Glomerular endothelial cell (primary cell): Measurements from ENCODE around the gene POU3F1. TPM values are rescaled to one million over a fixed set of nuclear protein-coding genes. Genes with fewer than 3 reads are reported as not detected.

ENCODE experiments used
- DNase-seq: peaks from one replicate; pipeline ENCODE4 v3.0.0-alpha.2; 2011; ENCODE audit warnings: low read depth, low spot score; ENCODE audit errors: extremely low read depth
- total RNA-seq: library from RNA; depleted of rRNA; stranded (reverse); fragments of >200 nt; gene quantifications from 2 replicates; pipeline ENCODE4 v1.2.3, GENCODE V29; 2015

Gene POU3F1
- total RNA-seq, 1 donor from 2014 or later: not detected

GRCh38 chr1:38074302-38074677 lies 27.7 kb upstream of the POU3F1 start:
- no peak for DNase-seq

DNA sequence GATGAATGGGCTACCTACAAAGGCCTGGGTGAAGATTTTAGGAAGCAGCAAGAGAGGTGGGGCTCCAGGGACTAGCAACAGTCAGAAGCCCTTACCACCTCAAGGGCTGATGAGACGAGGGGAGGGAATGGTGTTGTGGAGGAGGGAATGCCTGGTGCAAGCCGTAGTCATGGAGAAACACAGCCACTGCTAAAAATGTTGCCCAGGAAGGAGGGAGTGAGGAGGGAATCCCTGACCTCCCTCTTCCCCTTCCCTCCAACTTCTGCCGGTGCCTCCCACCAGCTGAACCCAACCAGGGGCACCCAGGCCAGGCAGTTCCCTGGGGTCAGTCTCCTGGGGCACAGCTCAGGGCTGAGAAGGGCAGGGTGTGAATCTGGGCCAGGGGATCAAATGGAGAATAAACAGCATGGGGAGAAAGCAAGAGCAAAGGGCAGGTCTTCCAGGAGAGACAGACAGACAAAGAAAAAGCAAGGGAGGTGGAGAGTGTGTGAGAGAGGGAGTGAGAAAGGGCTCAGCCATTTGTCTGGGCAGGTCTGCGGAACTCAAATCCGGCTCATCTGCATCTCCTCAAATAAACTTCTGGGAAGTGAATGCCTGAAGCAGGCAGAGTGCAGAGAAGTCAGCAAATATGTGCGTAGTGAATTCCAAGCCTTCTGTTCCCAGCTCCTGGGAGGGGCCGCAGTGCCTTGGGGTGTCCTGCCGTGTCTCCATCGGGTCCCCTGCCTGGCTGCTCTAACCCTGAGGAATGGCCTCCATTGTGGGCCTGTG lies 27.1 kb upstream of the POU3F1 start:
- DNase-seq: no peak

- no peak for DNase-seq
These were observed 26.3 kb upstream of the POU3F1 start for GRCh38 chr1:38072858-38073257.

DNA sequence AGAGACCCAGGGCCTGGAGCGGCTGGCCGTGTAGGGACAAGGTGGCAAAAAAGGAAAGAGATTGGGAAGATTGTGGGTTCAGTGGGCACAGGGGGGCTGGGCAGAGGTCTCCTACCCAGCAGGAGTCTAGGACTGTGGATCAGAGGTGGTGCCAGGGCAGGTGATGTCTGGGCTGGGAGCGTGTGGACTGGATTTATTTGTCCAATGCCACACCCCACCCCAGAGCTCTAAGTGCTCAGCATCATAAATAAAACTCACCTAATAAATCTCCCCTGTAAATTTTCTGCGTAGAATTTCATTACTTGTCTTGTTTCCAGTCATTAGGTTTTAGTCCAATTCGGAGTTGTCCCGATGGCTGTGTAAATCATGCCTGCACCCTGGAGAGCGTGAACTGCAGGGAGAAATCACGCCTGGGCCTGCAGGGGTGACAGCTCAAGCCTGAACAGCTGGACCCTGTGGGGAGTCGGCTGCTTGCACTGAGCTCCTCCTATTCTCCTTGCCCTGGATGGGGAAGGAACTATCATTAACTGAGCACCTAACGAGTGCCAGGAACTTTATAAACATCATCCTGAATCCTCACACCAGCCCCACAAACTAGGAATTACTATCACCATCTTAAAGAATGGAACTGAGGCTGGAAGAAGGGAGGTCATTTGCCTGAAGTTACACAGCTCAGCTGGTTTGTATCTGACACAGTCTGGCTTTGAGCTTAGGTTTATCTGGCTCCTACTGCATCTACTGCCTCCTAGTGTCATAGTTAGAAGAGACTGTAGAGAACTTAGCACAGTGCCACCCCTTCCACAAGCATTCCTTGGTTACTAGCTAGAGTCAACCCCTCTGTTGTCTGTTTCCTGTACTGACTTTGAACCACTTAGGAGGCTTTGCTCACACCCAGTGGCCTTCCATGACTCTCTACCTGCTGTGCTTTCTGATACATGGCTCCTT lies 25.0 kb upstream of the POU3F1 start:
- no peak for DNase-seq

DNA sequence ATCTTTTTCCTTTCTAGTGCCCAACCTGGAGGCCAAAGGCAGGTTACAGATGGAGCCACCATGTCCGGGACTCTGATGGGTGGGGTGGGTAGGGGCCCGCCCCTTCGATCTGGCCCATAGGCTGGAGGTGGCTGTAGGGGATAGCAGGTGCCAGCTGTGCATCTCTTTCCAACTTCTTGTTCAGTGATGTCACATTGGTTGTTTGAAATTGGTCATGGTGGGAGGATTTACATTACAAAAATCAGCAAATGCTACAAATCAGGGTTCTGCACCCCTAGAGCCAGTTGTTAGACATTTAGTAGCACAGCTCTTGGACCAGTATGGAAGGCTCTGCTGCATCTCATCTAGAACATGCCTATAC lies 22.4 kb upstream of the POU3F1 start:
- DNase-seq: no peak

DNA sequence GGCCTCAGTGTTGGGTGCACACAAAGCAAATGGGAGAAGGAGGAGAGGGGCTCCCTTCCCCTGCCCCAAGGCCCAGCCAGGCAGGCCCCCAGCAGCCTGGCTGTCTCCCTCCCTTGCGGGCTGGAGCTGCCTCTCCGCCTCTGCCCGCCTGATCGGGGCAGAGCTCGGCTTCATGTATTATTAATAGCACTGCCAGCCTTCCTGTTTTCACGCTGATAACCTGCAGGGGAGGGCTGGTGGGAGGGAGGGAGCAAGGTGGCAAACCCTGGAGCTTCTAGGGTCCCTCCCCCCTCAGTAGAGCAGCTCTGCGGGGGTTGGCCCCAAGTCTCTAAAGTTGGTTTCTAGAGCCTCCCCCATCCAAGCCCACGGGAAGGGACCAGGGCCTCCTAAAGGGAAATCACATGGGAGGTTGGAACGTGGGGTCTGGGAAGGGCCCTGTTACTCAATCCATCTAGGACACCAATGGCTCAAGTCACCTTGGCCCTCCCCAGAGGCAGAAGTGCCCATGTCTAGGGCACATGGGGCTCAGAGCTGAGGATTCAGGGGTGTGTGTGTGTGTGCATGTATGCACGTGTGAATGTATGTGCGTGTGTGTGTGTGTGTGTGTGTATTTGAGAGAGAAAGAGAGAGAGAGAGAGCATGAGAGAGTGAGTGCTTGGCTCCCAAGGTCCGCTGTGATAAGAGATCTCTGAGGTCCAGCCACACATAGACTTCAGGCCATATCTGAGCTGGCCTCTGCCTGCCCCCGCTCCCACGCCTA lies 21.8 kb upstream of the POU3F1 start:
- DNase-seq: no peak

DNA sequence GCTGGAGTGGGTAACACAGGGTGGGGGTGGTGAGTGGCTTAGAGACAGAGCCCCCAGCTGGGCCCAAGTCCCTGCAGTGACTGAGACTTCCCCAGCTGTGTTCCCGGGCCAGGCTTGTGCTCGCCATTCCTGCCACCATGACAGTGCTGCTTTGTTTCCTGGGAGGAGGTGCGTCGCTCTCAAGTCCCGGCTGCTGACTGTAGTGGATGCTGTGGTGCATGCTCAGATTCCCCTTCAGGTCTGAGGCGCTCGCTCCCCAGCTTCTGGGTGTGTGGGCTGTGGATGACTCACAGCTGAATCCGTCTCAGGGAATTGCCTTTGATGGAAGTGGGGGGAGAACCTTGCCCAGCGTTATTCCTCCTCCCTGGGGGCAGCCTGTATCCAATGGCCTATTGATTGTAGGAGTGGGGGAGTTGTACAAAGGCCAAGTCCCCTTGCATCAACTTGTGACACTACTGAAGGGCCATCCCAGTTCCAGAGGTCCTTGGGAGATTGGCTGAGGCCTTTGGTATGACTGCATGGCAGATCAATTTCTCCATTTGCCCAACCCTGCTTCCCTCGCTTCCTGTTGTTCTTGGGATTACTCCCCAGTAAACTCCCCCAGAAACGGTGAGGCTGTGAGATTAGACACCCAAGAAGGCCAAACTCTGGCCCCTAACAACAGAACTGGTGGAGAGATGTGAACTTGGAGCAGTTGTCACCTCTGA lies 17.8 kb upstream of the POU3F1 start:
- no peak for DNase-seq

DNA sequence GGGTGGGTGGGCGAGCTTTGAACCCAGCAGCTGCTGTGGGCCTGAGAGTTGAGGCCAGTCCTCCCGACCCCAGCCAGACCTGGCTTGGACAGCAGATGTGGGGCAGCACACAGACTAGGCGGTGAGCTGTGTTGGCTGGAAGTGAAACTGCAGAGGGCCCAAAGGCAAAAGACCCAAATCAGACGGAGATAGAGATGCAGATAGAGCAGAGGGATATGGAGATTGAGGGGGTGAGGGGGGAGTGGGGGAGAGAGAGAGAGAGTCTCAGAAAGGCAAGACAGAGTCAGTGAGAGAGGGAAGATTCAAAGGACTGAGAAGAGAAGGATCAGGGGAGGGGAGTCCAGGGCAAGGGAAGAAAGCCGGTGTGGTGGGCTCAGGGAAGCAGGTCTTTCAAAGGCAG lies 17.0 kb upstream of the POU3F1 start:
- DNase-seq: no peak

- DNase-seq: no peak
These were observed 16.0 kb upstream of the POU3F1 start for GRCh38 chr1:38062361-38063288.

DNA sequence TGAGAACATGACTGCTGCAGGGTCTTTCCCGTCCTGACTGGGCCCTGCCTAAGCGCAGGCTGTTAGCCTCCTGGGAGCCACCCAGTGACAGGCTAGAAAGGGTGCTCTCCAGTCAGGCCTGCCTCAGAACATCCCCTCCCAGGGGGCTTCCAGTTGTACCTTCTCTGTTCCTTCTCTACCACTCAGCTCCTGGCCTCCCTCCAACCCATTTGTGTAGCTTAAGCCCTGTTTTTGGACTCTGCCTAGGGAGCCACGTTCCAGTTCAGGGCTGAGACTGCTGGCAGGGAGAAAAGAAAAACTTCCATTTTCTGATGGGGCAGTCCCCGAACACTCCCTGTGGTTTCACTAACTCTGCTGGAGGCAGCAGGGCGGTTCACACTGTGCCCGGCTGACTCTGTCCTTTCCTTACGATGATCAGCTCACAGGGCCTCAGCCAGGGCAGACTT lies 15.3 kb upstream of the POU3F1 start:
- DNase-seq: no peak

- no peak for DNase-seq
These were observed 14.7 kb upstream of the POU3F1 start for GRCh38 chr1:38061290-38061689.

DNA sequence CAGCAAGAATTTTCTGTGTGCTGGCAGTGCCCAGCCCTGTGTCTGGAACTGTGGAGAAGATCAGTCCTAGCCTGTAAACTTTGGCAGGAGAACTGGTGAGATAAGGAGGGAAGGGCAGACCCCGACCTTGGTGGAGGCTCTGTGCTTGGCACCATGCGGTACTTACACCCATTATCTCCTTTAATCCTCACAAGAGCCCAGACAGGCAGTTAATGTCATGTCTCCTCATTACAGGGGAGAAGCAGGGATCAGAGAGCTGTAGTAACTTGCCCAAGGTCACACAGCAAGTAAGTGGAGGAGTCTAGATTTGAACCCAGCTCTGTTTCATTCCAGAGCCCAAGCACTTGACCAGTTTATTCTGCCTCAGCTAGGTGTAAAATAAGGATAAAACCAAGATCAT lies 13.9 kb upstream of the POU3F1 start:
- DNase-seq: no peak

- no peak for DNase-seq
These were observed 13.2 kb upstream of the POU3F1 start for GRCh38 chr1:38059635-38060250.

GRCh38 chr1:38055965-38056364 lies 9.4 kb upstream of the POU3F1 start:
- no peak for DNase-seq

DNA sequence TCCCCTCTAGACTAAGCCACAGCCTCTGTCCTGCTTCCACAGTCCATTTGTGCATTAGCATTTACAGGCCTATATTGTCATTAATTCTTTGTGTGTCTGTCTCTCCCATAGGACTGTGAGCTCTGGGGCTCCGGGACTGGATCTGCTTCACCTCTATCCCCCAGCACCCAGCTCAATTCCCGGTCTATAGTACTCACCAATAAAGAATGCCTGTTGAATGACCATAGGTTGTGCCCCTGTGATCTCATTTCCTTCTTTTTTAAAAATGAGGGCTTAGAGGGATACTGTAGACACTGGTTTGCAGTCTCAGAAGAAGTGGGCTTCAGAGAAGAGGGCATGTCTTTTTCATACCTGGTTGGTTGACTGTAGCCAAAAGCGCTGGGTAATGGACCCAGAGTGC lies 8.8 kb upstream of the POU3F1 start:
- no peak for DNase-seq

DNA sequence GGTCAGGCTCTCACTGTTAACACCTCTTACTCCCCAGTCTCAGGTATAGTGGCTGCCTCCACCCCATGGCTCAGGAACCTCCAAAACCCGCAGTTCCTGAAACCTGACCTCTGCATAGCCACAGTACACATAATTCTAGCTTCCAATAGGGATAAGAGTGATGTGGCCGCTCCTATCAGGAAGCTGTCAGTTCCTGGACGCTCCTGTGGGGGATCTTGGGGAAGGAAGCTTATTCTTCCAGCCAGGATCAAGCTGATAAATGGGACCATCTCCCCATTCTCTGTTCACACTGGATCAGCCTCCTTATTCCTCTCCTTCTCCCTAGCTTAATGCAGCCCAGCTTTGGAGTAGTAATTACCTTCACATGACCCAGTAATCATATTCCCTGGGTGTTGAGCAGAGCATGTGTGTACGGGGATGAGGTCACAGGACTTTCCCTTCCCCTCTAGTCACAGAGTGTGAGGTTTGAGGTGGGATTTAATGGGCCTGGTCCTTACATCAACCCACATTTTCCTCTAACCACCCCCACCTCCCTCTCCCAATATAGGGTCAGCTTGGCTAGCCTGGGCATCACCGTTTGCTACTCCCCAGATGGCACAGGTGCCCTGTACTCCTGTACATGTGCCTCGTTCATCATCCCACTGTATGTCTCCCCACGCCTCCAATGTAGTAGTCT lies 7.0 kb upstream of the POU3F1 start:
- DNase-seq: no peak

DNA sequence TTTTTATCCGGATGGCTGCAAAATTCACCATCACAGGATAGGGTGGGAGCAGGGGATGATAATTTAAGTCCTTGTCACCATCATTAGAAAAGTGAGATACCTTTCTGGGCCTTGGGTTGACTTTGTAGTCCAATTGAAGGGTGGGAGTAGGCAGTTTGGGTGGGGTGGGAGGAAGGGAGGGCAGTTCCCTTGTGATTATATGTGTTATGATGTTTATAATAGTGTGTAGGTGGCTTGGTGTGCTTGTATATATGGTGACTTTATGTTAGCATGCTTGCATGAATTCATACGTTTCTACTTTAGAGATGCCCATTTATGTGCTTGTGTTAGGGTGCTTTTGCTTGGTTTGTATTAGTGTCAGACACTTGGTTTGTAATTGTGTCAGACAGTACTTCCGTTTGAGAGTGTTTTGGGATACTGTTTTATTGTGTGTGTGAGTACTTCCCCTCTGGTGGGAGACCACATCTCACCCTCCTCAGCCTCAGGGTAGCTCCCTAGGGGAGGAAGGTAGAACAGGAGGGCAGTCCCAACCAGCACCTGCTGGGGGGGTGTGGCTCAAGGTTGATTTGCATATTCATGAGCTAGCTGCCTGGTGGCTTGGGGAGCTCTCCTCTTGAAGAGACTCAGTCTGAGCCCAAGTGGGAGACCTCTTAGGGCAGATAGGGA lies 6.3 kb upstream of the POU3F1 start:
- no peak for DNase-seq

DNA sequence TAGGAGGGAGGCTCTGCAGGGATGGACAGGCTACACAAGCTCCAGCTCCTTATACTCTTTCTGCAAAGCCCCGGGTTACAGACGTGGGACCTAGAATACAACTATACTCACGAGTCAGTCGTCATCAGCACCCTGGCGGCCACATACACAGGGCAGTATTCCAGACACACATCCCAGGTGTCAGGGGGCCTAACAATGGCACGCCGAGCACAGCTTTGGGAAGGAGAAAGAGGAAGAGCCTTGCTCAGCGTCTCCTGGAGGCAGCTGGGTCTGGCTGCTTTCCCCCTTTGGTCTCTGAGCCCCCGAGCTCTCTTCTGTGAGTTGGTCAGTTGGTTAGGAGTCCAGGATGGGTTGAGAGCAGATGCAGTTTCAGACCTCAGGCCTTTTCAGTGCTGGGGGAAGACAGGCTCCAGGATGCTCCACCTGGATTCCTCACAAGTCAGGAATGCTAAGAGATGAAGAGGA lies 4.5 kb upstream of the POU3F1 start:
- no peak for DNase-seq
